Right forelimb (tissue), 1 donor: ENCODE results near the gene SOD1.

ENCODE experiments used
- DNase-seq: peaks from one replicate; pipeline ENCODE4 v3.0.0-alpha.2; 2018

Gene SOD1

GRCh38 chr21:31686272-31686915 is 26.9 kb downstream of the SOD1 start:
- DNase-seq: no peak

- no peak for DNase-seq
Observed at GRCh38 chr21:31687108-31687507, 27.6 kb downstream of the SOD1 start.

GRCh38 chr21:31688603-31689368 is 29.3 kb downstream of the SOD1 start:
- DNase-seq: no peak

GRCh38 chr21:31693222-31693621 is 33.7 kb downstream of the SOD1 start:
- no peak for DNase-seq

- no peak for DNase-seq
Observed at GRCh38 chr21:31696424-31696823, 36.9 kb downstream of the SOD1 start.

- DNase-seq: no peak
Observed at GRCh38 chr21:31698461-31698860, 39.0 kb downstream of the SOD1 start.

- DNase-seq: no peak
Observed at GRCh38 chr21:31700040-31700439, 40.5 kb downstream of the SOD1 start.

- DNase-seq: no peak
Observed at GRCh38 chr21:31706562-31706961, 47.1 kb downstream of the SOD1 start.

- DNase-seq: no peak
Observed at GRCh38 chr21:31707499-31707898, 48.0 kb downstream of the SOD1 start.

- DNase-seq: no peak
Observed at GRCh38 chr21:31708541-31708940, 49.0 kb downstream of the SOD1 start.

GRCh38 chr21:31710586-31710985 is 51.1 kb downstream of the SOD1 start:
- DNase-seq: no peak

GRCh38 chr21:31711326-31711725 is 51.8 kb downstream of the SOD1 start:
- DNase-seq: no peak

- no peak for DNase-seq
Observed at GRCh38 chr21:31711745-31712285, 52.3 kb downstream of the SOD1 start.

GRCh38 chr21:31713115-31713514 is 53.6 kb downstream of the SOD1 start:
- DNase-seq: no peak

- DNase-seq: no peak
Observed at GRCh38 chr21:31713973-31714740, 54.7 kb downstream of the SOD1 start.

- no peak for DNase-seq
Observed at GRCh38 chr21:31714741-31715365, 55.4 kb downstream of the SOD1 start.

GRCh38 chr21:31716106-31716505 is 56.6 kb downstream of the SOD1 start:
- DNase-seq: no peak
